ENCODE measurements around the gene ACER2.

- TF ChIP-seq YY1 (IDR thresholded peaks at IDR 0.05; ENCODE audit: insufficient read depth, insufficient read length): no peak
- TF ChIP-seq ZNF274 (IDR thresholded peaks at IDR 0.05; ENCODE audit: low read depth, low read length): no peak
Observed at GRCh38 chr9:19423163-19423562, 14.4 kb downstream of the ACER2 start.

Data from NT2/D1 (cell line).